Measurements from ENCODE around the gene TGFBR2.

The TGFBR2 gene

DNA sequence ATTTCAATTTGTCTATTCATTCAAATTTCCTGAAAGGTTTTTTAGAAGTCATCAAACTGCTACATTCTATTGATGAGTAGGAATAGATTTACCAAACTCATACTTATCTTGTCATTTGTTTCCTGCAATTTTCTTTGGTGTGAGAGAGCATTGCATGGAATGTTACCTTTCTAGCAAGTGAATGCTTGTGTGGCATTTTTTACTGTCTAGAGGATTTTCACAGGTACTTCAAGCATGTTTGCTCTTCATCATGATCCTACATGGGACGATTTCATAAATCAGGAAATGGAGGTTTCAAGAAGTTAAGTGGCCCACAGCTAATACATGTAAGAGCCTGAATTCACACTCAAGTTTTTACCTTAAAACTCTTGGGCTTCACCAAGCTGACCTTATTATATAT lies 26.1 kb downstream of the TGFBR2 start:
- TF ChIP-seq GABPA (IDR thresholded peaks at IDR 0.05; ENCODE audit: low read depth) (no peak), CTCF (IDR thresholded peaks at IDR 0.05; ENCODE audit: insufficient read depth, low read length) (no peak), POLR2AphosphoS5 (IDR thresholded peaks at IDR 0.05; ENCODE audit: low read depth) (no peak), SPI1 (IDR thresholded peaks at IDR 0.05; ENCODE audit: borderline replicate concordance, low read depth) (no peak)
- TF ChIP-seq, protein P1, sequence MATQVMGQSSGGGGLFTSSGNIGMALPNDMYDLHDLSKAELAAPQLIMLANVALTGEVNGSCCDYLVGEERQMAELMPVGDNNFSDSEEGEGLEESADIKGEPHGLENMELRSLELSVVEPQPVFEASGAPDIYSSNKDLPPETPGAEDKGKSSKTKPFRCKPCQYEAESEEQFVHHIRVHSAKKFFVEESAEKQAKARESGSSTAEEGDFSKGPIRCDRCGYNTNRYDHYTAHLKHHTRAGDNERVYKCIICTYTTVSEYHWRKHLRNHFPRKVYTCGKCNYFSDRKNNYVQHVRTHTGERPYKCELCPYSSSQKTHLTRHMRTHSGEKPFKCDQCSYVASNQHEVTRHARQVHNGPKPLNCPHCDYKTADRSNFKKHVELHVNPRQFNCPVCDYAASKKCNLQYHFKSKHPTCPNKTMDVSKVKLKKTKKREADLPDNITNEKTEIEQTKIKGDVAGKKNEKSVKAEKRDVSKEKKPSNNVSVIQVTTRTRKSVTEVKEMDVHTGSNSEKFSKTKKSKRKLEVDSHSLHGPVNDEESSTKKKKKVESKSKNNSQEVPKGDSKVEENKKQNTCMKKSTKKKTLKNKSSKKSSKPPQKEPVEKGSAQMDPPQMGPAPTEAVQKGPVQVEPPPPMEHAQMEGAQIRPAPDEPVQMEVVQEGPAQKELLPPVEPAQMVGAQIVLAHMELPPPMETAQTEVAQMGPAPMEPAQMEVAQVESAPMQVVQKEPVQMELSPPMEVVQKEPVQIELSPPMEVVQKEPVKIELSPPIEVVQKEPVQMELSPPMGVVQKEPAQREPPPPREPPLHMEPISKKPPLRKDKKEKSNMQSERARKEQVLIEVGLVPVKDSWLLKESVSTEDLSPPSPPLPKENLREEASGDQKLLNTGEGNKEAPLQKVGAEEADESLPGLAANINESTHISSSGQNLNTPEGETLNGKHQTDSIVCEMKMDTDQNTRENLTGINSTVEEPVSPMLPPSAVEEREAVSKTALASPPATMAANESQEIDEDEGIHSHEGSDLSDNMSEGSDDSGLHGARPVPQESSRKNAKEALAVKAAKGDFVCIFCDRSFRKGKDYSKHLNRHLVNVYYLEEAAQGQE (IDR thresholded peaks at IDR 0.05; ENCODE audit: insufficient replicate concordance, low read depth) = no peak
- H3K27ac ChIP-seq (replicated peaks) = peak overlapping the region; percentile 77
- no peak for DNase-seq (ENCODE audit: low read depth in 1 of 2, low spot score in 1 of 2)
- H3K4me3 ChIP-seq (replicated peaks; ENCODE audit: insufficient read depth, low read length) = no peak overlapping the region
- no peaks in the 10 kb centered on the region for H3K27me3 ChIP-seq (ENCODE audit: insufficient read depth, poor library complexity, severe bottlenecking)

DNA sequence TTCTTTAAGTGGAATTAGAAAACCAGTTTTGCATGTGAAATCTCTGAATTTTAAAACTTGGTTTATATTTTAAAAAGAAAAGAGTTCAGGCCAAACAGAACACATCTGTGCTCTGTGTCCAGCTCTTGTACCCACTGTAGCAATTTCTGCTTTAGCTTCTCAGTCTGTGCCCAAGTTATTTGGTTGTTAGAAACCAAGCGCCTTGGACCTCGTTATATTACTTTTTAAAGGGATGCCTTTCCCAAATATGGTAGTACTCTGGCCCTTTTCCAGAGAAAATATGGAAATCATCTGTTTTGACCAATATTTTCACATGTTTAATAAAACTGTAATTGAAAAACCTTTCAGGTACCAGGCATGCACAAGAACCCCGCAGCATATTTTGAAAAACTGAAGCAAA lies 27.3 kb downstream of the TGFBR2 start:
- no peak overlapping the region for H3K4me3 ChIP-seq (replicated peaks; ENCODE audit: insufficient read depth, low read length)
- no peaks in the 10 kb centered on the region for H3K27me3 ChIP-seq (ENCODE audit: insufficient read depth, poor library complexity, severe bottlenecking)
- TF ChIP-seq, protein P1 (IDR thresholded peaks at IDR 0.05; ENCODE audit: insufficient replicate concordance, low read depth) = no peak
- TF ChIP-seq GABPA (IDR thresholded peaks at IDR 0.05; ENCODE audit: low read depth) = no peak
- TF ChIP-seq POLR2AphosphoS5 (IDR thresholded peaks at IDR 0.05; ENCODE audit: low read depth) = no peak
- TF ChIP-seq SPI1 (IDR thresholded peaks at IDR 0.05; ENCODE audit: borderline replicate concordance, low read depth) = no peak
- TF ChIP-seq CTCF (IDR thresholded peaks at IDR 0.05; ENCODE audit: insufficient read depth, low read length) = no peak
- no peak for DNase-seq (ENCODE audit: low read depth in 1 of 2, low spot score in 1 of 2)
- no peak overlapping the region for H3K27ac ChIP-seq (replicated peaks)

DNA sequence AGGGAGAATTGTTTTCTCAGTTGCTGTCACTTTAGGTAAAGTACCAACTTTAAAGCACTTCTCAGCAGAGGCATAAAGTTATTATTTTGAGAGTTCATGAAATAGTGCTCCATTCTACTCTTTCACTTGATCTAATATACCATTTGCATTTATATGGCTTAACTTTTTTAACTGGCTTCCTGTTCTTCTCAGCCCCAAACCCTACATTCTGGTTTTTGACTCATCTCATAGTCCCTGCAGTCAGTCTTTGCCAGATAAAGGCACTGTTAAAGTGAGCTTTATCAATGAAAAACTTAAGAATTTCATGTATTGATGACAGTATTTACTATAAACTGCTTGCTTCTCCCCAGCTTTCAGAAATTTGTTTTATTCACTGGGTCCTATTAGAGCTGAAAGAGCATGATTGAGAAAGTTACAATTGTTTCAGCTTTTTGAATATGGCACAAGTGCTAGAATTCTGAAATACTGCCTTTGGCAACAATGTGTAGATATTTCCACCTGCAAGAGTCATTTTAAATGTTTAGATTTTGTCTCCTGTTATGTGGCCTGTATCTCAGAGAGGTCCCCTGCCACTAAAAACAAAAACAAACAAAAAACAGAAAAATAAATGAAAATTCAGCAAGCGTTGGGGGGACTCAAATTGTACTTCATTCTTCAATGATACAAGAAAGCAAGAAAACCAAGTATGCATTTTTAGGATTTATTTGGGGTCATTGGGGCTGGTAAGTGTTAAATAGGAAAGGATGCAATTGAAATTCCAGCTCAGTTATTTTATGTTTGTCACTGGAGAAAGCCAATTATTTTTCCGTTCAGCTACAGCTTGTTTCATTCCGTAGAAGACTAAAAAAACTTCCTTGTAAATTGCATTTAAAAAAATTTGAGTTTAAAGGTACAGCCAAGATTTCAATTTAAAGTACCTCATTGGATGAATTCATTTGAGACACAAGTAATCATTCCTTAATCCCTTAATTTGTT lies 28.6 kb downstream of the TGFBR2 start:
- TF ChIP-seq GABPA (IDR thresholded peaks at IDR 0.05; ENCODE audit: low read depth) (no peak), SPI1 (IDR thresholded peaks at IDR 0.05; ENCODE audit: borderline replicate concordance, low read depth) (no peak), CTCF (IDR thresholded peaks at IDR 0.05; ENCODE audit: insufficient read depth, low read length) (no peak), POLR2AphosphoS5 (IDR thresholded peaks at IDR 0.05; ENCODE audit: low read depth) (no peak)
- TF ChIP-seq, protein P1 (IDR thresholded peaks at IDR 0.05; ENCODE audit: insufficient replicate concordance, low read depth) = no peak
- H3K27me3 ChIP-seq (ENCODE audit: insufficient read depth, poor library complexity, severe bottlenecking) = no peaks in the 10 kb centered on the region
- no peak overlapping the region for H3K4me3 ChIP-seq (replicated peaks; ENCODE audit: insufficient read depth, low read length)
- H3K27ac ChIP-seq (replicated peaks) = peak overlapping the region; percentile 55
- DNase-seq (ENCODE audit: low read depth in 1 of 2, low spot score in 1 of 2) = no peak

All from HL-60 (cell line).